Osteocyte (in vitro differentiated cells): ENCODE data around the gene KIF26A. TPM values are rescaled to one million over a fixed set of nuclear protein-coding genes. Genes with fewer than 3 reads are reported as not detected.

Experiments used
- DNase-seq: peaks from one replicate; pipeline ENCODE4 v3.0.0; 2021; ENCODE audit warnings: mixed read lengths; ENCODE audit not compliant: unreplicated experiment; ENCODE audit errors: extremely low spot score
- H3K27ac Mint-ChIP-seq: one replicate; pipeline ENCODE4 v1.8.0; 2021; ENCODE audit warnings: mild to moderate bottlenecking, mixed read lengths; ENCODE audit not compliant: unreplicated experiment
- H3K27me3 Mint-ChIP-seq: one replicate; pipeline ENCODE4 v1.8.0; 2021; ENCODE audit warnings: mixed read lengths; ENCODE audit not compliant: unreplicated experiment
- H3K36me3 Mint-ChIP-seq: one replicate; pipeline ENCODE4 v1.8.0; 2021; ENCODE audit warnings: mixed read lengths; ENCODE audit not compliant: unreplicated experiment
- H3K4me1 Mint-ChIP-seq: one replicate; pipeline ENCODE4 v1.8.0; 2021; ENCODE audit warnings: mixed read lengths; ENCODE audit not compliant: unreplicated experiment
- H3K4me3 Mint-ChIP-seq: one replicate; pipeline ENCODE4 v1.8.0; 2021; ENCODE audit warnings: mild to moderate bottlenecking, moderate library complexity, mixed read lengths; ENCODE audit not compliant: unreplicated experiment
- H3K9me3 Mint-ChIP-seq: one replicate; pipeline ENCODE4 v1.8.0; 2021; ENCODE audit warnings: mixed read lengths; ENCODE audit not compliant: unreplicated experiment
- total RNA-seq: library from RNA; stranded (reverse); gene quantifications from 2 replicates; pipeline ENCODE4 v1.2.1, GENCODE V29; 2021
- TF ChIP-seq, protein P1 (sequence below): fragments of 200-600 bp; sonication (generic); IDR thresholded peaks from 2 replicates; pipeline ENCODE4 v1.5.0; 2021; ENCODE audit warnings: antibody characterized with exemption, mild to moderate bottlenecking, moderate library complexity

The KIF26A gene
- total RNA-seq, 1 donor from 2014 or later: 4.5 TPM

DNA sequence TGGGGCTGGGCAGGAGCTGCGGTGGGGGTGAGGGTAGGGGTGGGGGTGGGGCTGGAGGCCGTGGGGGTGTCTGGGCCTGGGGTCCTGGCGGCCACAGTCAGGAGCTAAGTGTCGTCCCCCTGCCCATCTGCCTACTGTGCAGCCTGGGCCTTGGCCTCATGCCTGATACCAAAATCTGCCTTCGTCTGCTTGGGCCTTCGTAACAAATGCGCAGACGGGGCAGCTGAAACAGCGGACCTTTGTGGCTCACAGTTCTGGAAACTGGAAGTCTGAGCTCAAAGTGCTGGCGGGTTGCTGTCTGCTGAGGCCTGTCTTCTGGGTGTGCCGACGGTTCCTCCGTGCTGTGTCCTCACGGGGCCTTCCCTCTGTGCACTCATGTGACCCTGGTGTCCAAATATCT is 61.7 kb downstream of the KIF26A start:
- TF ChIP-seq, protein P1, sequence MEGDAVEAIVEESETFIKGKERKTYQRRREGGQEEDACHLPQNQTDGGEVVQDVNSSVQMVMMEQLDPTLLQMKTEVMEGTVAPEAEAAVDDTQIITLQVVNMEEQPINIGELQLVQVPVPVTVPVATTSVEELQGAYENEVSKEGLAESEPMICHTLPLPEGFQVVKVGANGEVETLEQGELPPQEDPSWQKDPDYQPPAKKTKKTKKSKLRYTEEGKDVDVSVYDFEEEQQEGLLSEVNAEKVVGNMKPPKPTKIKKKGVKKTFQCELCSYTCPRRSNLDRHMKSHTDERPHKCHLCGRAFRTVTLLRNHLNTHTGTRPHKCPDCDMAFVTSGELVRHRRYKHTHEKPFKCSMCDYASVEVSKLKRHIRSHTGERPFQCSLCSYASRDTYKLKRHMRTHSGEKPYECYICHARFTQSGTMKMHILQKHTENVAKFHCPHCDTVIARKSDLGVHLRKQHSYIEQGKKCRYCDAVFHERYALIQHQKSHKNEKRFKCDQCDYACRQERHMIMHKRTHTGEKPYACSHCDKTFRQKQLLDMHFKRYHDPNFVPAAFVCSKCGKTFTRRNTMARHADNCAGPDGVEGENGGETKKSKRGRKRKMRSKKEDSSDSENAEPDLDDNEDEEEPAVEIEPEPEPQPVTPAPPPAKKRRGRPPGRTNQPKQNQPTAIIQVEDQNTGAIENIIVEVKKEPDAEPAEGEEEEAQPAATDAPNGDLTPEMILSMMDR: no peak
- Mint-ChIP-seq H3K27ac (no peak overlapping the region), H3K4me1 (no peaks in the 10 kb centered on the region), H3K27me3 (no peaks in the 10 kb centered on the region), H3K36me3 (no peaks in the 10 kb centered on the region), H3K4me3 (no peak overlapping the region), H3K9me3 (no peaks in the 10 kb centered on the region)
- DNase-seq: no peak

DNA sequence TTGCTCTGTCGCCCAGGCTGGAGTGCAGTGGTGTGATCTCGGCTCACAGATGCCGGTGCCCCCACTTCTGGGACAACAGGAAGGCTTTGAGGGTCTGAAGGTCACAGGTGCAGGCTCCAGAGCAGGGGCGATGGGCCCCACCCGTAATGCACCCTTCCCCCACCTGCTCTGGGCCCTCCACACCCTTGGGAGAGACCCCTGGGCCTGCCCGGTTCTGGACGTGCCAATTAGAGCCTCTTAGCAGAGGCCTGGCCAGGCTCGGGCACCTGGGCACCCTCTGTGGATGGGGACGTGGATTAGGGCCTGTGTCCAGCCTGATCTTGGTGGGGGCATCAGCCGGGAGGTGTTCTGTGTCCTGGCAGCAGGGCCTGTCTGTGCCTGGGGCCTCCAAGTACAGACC is 62.2 kb downstream of the KIF26A start:
- H3K4me3 Mint-ChIP-seq: no peak overlapping the region
- H3K4me1 Mint-ChIP-seq: no peaks in the 10 kb centered on the region
- no peaks in the 10 kb centered on the region for H3K9me3 Mint-ChIP-seq
- H3K27ac Mint-ChIP-seq: no peak overlapping the region
- no peaks in the 10 kb centered on the region for H3K27me3 Mint-ChIP-seq
- H3K36me3 Mint-ChIP-seq: no peaks in the 10 kb centered on the region
- TF ChIP-seq, protein P1: no peak
- DNase-seq: no peak

DNA sequence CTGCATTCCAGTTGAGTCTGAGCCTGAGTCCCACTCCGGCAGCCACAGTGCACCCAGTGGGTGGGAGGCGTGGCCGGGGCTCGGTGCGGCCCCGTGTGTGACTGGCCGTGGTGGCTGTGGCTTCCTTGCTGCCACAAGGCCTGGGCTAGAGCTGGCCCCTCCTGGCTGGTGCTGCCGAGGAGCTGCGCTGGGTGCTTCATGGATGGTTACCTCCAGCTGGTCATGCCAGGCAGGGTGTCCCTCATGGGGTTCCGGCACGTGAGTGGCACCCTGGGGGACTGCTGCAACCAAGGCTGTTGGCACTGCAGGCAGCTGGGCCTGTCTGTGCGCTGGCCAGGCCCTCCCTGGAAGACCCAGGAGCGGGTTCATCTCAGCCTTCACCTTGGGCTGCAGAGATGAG is 62.7 kb downstream of the KIF26A start:
- no peaks in the 10 kb centered on the region for H3K9me3 Mint-ChIP-seq
- TF ChIP-seq, protein P1: no peak
- DNase-seq: no peak

DNA sequence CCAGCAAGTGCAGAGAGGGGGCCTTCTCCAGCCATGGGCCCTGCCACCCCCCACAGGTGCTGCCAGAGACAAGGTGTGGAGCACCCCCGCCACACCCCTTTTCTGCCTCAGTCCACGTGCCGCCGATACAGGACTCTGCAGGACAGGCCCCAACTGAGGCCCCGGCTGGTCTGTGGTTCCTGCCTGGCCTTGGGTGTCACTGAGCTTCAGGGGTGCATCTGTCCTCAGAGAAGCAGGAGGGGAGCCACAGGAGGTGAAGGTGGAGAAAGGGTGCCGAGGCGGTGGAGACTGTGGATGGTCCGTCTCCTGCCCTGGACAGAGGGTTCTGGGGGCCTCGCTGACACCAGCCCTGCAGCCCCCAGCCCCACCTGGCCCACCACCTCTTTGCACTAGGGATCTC is 63.1 kb downstream of the KIF26A start:
- H3K36me3 Mint-ChIP-seq: no peaks in the 10 kb centered on the region
- DNase-seq: no peak
- H3K4me3 Mint-ChIP-seq: no peak overlapping the region
- H3K4me1 Mint-ChIP-seq: no peaks in the 10 kb centered on the region
- H3K9me3 Mint-ChIP-seq: no peaks in the 10 kb centered on the region
- no peaks in the 10 kb centered on the region for H3K27me3 Mint-ChIP-seq
- no peak overlapping the region for H3K27ac Mint-ChIP-seq
- TF ChIP-seq, protein P1: no peak

More for the DNA sequence above, 62.7 kb downstream of the KIF26A start:
- Mint-ChIP-seq H3K36me3 (no peaks in the 10 kb centered on the region), H3K4me1 (no peaks in the 10 kb centered on the region), H3K27ac (no peak overlapping the region), H3K27me3 (no peaks in the 10 kb centered on the region), H3K4me3 (no peak overlapping the region)

DNA sequence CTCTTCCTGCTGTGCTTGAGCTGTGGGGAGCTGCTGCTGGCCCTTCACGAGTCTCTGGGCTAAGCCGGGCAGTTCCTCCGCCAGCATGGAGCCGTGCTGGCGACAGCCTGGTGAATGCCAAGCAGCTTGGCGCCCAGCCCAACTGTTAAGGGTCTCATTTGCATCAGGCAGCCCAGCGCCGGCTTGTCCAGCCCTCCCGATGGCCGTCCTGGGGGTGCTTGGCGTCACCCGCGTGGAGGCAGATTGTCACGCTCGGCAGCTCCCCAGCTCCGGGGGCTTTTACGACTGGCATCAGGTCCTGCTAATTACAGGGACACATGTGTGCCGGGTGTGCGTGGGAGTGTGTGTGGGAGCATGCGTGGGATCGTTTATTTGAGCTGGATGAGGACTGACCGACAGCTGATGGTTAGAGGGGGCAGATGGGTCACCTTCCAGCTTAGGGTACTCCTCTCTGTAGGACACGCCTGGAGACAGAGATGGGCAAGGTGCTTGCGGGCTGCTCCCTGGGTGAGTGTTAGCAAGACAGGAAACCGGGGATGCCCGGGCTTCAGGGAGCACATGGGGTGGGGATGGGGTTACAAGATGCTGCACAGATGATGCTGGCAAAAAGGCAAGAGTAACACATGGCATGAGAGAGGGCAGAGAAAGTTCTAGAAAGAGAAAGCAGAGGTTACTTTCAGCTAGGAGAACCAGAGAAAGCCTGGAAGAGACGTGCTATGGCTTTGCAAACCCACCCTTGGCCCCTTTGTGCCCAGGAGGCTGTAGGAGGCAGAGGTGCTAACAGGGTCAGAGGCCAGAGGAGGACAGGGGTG is 64.1 kb downstream of the KIF26A start:
- Mint-ChIP-seq H3K27me3 (no peaks in the 10 kb centered on the region), H3K27ac (no peak overlapping the region), H3K9me3 (no peaks in the 10 kb centered on the region), H3K4me1 (no peaks in the 10 kb centered on the region), H3K4me3 (no peak overlapping the region), H3K36me3 (no peaks in the 10 kb centered on the region)
- TF ChIP-seq, protein P1: no peak
- DNase-seq: no peak
